HL-60 (cell line): ENCODE data around the gene SLC2A13.

ENCODE experiments used
- GABPA ChIP-seq: IDR thresholded peaks from 2 replicates; pipeline ENCODE4 v1.6.1; 2012; ENCODE audit warnings: low read depth
- POLR2AphosphoS5 ChIP-seq: IDR thresholded peaks from 2 replicates; pipeline ENCODE4 v1.6.1; 2012; ENCODE audit warnings: low read depth
- SPI1 ChIP-seq: IDR thresholded peaks from 2 replicates; pipeline ENCODE4 v1.6.1; 2012; ENCODE audit warnings: low read depth, mild to moderate bottlenecking, borderline replicate concordance
- TF ChIP-seq, protein P1 (sequence below): IDR thresholded peaks from one replicate; pipeline ENCODE4 v1.5.1; 2011; ENCODE audit warnings: low read length, control low read depth, inconsistent platforms; ENCODE audit not compliant: insufficient read depth
- TF ChIP-seq, protein P2 (sequence below): IDR thresholded peaks from 2 replicates; pipeline ENCODE4 v1.6.1; 2012; ENCODE audit warnings: low read depth; ENCODE audit not compliant: insufficient replicate concordance

DNA sequence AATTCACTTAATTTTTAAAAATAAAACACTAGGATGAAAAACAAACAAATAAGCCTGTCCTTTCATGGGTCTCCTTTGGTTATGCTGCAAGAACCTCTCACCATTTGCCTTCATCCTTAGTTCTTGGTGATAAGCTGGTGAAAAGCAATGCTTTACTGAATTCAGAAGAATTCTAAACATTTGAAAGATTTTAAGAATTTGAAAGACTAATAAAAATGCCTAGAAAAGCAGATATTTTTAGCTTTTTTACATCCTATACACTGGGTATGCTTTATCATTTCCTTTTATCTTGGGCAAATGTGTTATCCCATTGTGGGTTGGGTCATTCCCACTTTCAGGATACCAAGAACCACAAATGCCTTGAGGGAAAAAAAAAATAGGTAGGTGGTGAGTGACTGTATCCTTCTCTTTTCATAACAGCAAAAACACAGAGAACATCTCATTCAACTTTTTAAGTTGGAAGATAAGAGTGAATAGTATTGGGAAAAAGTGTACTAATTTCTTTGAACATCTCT lies 289.2 kb downstream of the SLC2A13 start:
- TF ChIP-seq, protein P1, sequence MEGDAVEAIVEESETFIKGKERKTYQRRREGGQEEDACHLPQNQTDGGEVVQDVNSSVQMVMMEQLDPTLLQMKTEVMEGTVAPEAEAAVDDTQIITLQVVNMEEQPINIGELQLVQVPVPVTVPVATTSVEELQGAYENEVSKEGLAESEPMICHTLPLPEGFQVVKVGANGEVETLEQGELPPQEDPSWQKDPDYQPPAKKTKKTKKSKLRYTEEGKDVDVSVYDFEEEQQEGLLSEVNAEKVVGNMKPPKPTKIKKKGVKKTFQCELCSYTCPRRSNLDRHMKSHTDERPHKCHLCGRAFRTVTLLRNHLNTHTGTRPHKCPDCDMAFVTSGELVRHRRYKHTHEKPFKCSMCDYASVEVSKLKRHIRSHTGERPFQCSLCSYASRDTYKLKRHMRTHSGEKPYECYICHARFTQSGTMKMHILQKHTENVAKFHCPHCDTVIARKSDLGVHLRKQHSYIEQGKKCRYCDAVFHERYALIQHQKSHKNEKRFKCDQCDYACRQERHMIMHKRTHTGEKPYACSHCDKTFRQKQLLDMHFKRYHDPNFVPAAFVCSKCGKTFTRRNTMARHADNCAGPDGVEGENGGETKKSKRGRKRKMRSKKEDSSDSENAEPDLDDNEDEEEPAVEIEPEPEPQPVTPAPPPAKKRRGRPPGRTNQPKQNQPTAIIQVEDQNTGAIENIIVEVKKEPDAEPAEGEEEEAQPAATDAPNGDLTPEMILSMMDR, result no peak
- TF ChIP-seq POLR2AphosphoS5 (no peak), SPI1 (no peak), GABPA (no peak)
- TF ChIP-seq, protein P2, sequence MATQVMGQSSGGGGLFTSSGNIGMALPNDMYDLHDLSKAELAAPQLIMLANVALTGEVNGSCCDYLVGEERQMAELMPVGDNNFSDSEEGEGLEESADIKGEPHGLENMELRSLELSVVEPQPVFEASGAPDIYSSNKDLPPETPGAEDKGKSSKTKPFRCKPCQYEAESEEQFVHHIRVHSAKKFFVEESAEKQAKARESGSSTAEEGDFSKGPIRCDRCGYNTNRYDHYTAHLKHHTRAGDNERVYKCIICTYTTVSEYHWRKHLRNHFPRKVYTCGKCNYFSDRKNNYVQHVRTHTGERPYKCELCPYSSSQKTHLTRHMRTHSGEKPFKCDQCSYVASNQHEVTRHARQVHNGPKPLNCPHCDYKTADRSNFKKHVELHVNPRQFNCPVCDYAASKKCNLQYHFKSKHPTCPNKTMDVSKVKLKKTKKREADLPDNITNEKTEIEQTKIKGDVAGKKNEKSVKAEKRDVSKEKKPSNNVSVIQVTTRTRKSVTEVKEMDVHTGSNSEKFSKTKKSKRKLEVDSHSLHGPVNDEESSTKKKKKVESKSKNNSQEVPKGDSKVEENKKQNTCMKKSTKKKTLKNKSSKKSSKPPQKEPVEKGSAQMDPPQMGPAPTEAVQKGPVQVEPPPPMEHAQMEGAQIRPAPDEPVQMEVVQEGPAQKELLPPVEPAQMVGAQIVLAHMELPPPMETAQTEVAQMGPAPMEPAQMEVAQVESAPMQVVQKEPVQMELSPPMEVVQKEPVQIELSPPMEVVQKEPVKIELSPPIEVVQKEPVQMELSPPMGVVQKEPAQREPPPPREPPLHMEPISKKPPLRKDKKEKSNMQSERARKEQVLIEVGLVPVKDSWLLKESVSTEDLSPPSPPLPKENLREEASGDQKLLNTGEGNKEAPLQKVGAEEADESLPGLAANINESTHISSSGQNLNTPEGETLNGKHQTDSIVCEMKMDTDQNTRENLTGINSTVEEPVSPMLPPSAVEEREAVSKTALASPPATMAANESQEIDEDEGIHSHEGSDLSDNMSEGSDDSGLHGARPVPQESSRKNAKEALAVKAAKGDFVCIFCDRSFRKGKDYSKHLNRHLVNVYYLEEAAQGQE, result no peak
